ENCODE results near the gene TRMT10A. TPM values are rescaled to one million over a fixed set of nuclear protein-coding genes. Genes with fewer than 3 reads are reported as not detected.

TRMT10A gene
- total RNA-seq, 4 donors from 2014 or later = 6.0 to 9.0 (median 6.2) TPM

DNA sequence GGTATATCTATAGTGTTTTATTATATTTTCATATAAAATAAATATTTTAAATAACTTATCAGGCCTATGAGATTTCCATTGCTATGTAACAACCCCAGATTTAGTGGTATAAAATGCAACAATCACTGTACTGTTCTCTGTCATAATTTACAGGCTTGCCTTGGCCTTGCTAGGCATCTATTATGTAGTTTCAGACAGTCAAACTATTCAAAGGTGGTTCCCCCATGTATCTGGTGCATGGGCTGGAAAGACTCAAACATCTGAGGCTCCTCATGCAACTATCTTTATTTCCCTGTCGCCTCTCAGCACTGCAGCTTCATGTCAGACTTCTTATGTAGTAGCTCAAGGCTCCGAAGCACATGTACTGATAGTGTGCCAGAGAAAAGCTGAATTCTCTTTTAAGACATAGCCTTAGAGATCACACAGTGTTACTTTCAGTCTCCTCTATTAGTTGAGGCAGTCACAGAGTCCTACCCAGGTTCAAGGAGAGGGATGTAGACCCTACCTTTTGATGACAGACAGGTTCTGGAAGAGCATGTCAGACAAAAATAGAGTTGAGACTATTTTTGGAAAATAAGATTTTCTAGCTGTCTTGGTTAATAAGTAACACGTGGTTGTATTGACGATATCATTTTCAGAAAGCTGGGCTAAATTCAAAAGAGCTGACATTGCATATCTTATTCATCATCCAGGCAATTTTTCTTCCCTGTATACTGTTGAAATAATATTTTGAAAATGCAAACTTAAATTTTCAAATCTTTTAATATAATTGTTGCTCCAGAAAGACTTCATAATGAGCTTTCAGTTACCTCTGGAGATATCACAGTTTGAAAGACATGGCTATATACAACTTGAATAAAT, 30.2 kb upstream of the TRMT10A start:
- TF ChIP-seq, protein P1, sequence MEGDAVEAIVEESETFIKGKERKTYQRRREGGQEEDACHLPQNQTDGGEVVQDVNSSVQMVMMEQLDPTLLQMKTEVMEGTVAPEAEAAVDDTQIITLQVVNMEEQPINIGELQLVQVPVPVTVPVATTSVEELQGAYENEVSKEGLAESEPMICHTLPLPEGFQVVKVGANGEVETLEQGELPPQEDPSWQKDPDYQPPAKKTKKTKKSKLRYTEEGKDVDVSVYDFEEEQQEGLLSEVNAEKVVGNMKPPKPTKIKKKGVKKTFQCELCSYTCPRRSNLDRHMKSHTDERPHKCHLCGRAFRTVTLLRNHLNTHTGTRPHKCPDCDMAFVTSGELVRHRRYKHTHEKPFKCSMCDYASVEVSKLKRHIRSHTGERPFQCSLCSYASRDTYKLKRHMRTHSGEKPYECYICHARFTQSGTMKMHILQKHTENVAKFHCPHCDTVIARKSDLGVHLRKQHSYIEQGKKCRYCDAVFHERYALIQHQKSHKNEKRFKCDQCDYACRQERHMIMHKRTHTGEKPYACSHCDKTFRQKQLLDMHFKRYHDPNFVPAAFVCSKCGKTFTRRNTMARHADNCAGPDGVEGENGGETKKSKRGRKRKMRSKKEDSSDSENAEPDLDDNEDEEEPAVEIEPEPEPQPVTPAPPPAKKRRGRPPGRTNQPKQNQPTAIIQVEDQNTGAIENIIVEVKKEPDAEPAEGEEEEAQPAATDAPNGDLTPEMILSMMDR (IDR thresholded peaks at IDR 0.05; ENCODE audit: low read depth) = no peak

DNA sequence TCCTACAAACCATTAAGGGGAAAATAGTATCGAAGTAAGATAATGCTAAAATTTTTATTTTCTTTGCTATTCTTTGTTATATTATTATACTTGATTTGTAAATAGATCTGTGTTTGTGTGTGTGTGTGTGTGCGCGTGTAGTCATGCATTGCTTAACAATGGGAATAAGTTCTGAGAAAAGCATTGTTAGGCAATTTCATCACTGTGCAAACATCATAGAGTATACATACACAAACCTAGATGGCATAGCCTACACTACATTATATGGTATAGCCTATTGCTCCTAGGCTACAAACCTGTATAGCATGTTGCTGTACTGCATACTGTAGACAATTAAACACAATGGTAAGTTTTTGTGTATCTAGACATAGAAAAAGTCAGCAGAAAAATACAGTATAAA, 27.9 kb upstream of the TRMT10A start:
- TF ChIP-seq, protein P1 (IDR thresholded peaks at IDR 0.05; ENCODE audit: low read depth) = no peak

DNA sequence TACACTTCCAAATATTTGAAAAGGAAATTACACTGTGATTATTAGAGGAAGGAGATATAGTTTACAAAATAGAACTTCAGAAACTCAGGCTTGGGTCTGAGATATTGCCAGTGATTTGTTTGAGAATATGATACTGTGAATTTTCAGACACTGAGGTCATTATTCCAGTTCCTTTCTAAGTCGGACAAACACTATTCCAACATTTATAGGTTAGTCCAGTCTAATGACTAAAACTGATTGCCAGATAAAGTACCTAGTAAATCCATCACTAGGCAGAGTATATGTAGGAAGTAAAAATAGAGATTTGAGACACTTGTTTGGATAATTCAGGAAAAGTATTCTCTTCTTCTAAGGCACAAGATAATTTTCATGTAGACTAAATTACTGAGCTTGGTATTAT, 24.0 kb upstream of the TRMT10A start:
- TF ChIP-seq, protein P1 (IDR thresholded peaks at IDR 0.05; ENCODE audit: low read depth) = no peak

DNA sequence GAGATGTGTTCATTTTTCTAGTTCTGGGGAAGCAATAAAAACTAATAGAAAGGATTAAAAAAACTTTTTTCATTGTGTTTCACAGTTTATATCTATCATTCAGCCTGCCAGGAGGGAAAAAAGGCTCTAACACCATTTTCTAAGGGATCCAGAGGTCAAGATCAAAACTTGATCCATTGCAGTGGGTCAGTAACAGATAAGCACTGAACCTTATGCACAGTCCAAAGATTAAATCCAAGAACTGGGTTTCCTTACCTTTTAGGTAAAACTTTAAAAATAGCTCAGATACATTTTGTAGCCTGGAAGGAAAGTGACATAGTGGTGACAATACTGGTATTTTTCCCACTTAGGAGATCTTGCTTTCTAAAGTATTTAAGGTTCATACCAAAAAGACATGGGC, 23.5 kb upstream of the TRMT10A start:
- TF ChIP-seq, protein P1 (IDR thresholded peaks at IDR 0.05; ENCODE audit: low read depth) = no peak

DNA sequence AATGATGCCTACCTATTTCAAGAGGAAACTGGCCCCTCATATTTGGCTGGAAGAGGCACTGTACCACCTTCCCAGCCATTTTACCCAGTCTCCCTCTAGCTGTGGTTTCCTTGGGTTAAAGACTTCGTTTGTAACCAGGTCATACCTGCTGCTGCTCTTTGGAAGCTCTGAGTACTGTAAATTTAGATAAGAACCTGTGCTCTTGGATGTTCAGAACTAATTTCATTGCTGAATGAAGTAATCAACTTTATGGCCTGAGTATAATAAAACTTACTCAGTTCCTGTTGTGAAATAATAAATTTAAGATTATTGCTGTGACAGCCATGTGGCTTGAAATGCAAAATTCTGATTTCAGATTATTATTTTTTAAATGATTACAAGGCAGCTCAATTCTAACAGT, 23.0 kb upstream of the TRMT10A start:
- TF ChIP-seq, protein P1 (IDR thresholded peaks at IDR 0.05; ENCODE audit: low read depth) = no peak

DNA sequence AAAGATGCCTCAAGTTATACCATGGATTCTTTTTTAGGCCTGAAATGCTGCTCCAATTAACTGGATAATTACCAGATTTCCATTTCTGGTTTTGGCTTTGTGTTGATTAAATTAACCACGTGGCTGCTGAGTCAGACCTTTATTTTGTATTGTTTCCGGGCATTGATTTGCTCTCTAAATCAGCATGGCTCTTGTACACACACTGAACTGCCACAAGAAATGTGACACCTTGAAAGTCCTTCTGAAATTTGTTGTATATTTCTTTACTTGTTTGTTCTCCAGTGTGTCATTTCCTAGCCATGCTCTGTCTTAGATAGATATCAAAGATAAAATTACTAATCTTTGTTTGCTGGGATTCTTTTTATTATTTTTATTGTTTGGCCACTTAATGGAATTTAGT, 22.5 kb upstream of the TRMT10A start:
- TF ChIP-seq, protein P1 (IDR thresholded peaks at IDR 0.05; ENCODE audit: low read depth) = no peak

DNA sequence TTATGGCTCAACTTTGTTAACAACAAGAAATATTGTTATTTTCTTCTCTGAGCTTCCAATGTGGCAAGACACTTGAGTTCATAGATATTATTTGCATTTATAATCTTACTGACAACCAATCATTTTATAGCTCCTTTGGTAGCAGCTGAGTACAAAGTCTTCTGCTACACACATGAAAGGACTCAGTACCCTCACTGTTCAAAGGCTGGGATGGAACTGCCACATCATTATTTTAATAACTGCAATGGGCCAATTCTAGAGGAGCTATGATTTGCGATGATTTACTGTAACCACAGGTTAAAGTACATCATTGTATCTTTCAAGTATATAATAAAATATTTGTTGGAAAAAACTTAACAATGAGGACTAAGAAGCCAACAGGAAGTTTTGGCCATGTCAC, 21.7 kb upstream of the TRMT10A start:
- TF ChIP-seq, protein P1 (IDR thresholded peaks at IDR 0.05; ENCODE audit: low read depth) = no peak
